ENCODE data around the gene ZC3H4. TPM values are rescaled to one million over a fixed set of nuclear protein-coding genes. Genes with fewer than 3 reads are reported as not detected.

The ZC3H4 gene
- total RNA-seq, 1 experiment from 2014 or later = 42.7 TPM

- no peaks in the 10 kb centered on the region for H3K9me3 ChIP-seq (ENCODE audit: control insufficient read depth, insufficient read depth, low read depth, low read length)
- ChIA-PET POLR2A (no interaction called here), CTCF (no interaction called here)
- ATAC-seq = no peak
- no peak for DNase-seq (ENCODE audit: low read depth, low spot score)
- peaks cover under 1% of the 10 kb centered on the region; the same call in 1 of the 2 replicates for H3K4me1 ChIP-seq (ENCODE audit: control insufficient read depth, insufficient read depth, low read length)
- intact Hi-C loops (cut with micrococcal nuclease; ENCODE audit: unreplicated experiment) = loop anchor here (5.0 kb wide), 1 partner anchor 48 kb away; no protein-coding TSS in a partner anchor
- H3K27me3 ChIP-seq (ENCODE audit: control insufficient read depth, insufficient read depth, low read length) = no peaks in the 10 kb centered on the region
- TF ChIP-seq POLR2AphosphoS5 (IDR thresholded peaks at IDR 0.05; ENCODE audit: low read depth, low read length) (no peak), REST (IDR thresholded peaks at IDR 0.05; ENCODE audit: insufficient read depth in 1 of 2, low read depth in 2 of 2, low read length in 1 of 2) (no peak), SIN3A (IDR thresholded peaks at IDR 0.05; ENCODE audit: borderline replicate concordance, insufficient read depth, low read depth, low read length) (no peak), CTCF (IDR thresholded peaks at IDR 0.05) (no peak), TCF7L2 (IDR thresholded peaks at IDR 0.05; ENCODE audit: low read depth, low read length) (no peak)
- no peak overlapping the region for H3K4me3 ChIP-seq (ENCODE audit: low read depth in 2 of 2, low read length in 2 of 2)
- H3K36me3 ChIP-seq (ENCODE audit: control insufficient read depth, insufficient read depth, low read length) = no peaks in the 10 kb centered on the region
- H3K27ac ChIP-seq (ENCODE audit: low read length) = no peak overlapping the region
- in situ Hi-C loops (cut with HindIII; ENCODE audit: low pct_unique_long_range_greater_than_20kb, low sequenced_read_pairs) = no loop called here
- BruUV-seq (replicated peaks) = no TSS peak
Measured at GRCh38 chr19:47074621-47075020, 39.0 kb downstream of the ZC3H4 start.

GRCh38 chr19:47073574-47073973 lies 40.0 kb downstream of the ZC3H4 start:
- TF ChIP-seq CTCF (IDR thresholded peaks at IDR 0.05) (no peak), TCF7L2 (IDR thresholded peaks at IDR 0.05; ENCODE audit: low read depth, low read length) (no peak), REST (IDR thresholded peaks at IDR 0.05; ENCODE audit: insufficient read depth in 1 of 2, low read depth in 2 of 2, low read length in 1 of 2) (peak; percentile 18 to 46; a peak in 3 of 4 replicates)
- Histone ChIP-seq H3K27me3 (ENCODE audit: control insufficient read depth, insufficient read depth, low read length) (no peaks in the 10 kb centered on the region), H3K36me3 (ENCODE audit: control insufficient read depth, insufficient read depth, low read length) (no peaks in the 10 kb centered on the region), H3K27ac (ENCODE audit: low read length) (no peak overlapping the region), H3K9me3 (ENCODE audit: control insufficient read depth, insufficient read depth, low read depth, low read length) (no peaks in the 10 kb centered on the region), H3K4me3 (ENCODE audit: low read depth in 2 of 2, low read length in 2 of 2) (no peak overlapping the region), H3K4me1 (ENCODE audit: control insufficient read depth, insufficient read depth, low read length) (no peaks in the 10 kb centered on the region)
- DNase-seq (ENCODE audit: low read depth, low spot score) (no peak), ATAC-seq (no peak)
- CTCF ChIA-PET = no interaction called here
- POLR2A ChIA-PET = interaction anchor here (0.5 kb wide), 1 partner anchor 77 kb away, joined by 5 read pairs; no protein-coding TSS in a partner anchor
- in situ Hi-C loops (cut with HindIII; ENCODE audit: low pct_unique_long_range_greater_than_20kb, low sequenced_read_pairs) = no loop called here
- intact Hi-C loops (cut with micrococcal nuclease; ENCODE audit: unreplicated experiment) = no loop called here
- no TSS peak for BruUV-seq (replicated peaks)
